Hematopoietic multipotent progenitor cell treated with erythropoietin and hydrocortisone succinate and interleukin-3 and kit ligand, for 8 days (in vitro differentiated cells): ENCODE results near the gene ALG9.
"Not testable (repeated sequence)": the region's sequence is repeated elsewhere in the genome, so short reads cannot be mapped to it uniquely, and the experiment has no call there.

Experiments used
- DNase-seq: peaks from one replicate; pipeline ENCODE4 v3.0.0-alpha.2; 2015

The ALG9 gene

GRCh38 chr11:111792955-111793500 lies 78.4 kb downstream of the ALG9 start:
- DNase-seq = no peak

DNA sequence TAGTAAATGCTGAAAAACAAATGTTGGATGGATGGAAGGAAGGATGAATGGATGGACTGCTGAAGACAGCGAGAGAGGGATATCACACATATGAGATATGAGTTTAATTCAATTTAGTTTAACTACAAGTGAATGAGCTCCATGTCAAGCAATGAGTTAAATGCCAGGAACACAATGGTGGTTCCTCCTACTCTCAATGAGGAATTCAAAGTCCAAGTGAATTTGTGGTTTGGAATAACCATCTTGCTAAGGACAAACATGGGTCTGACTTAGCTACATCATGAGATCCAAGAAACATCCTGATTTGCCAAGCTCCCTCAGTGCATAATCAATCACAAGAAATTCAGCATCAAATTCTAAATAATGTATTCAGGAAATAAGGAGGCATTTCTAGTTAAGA lies 79.1 kb downstream of the ALG9 start:
- DNase-seq = no peak

DNA sequence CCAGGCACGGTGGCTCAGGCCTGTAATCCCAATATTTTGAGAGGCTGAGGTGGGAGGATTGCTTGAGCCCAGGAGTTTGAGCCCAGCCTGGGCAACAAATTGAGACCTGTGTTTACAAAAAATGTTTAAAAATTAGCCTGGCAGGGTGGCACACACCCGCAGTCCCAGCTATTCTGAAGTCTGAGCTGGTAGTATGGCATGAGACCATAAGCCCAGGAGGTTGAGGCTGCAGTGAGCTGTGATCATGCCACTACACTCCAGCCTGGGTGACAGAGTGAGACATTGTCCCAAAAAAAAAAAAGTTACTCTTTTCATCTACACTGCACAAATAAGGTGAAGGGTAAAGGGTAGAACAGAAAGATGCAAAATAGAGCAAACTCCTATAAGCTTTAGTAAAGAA lies 82.9 kb downstream of the ALG9 start:
- DNase-seq = no peak

- DNase-seq = no peak
Observed at GRCh38 chr11:111788051-111788450, 83.3 kb downstream of the ALG9 start.

- DNase-seq = no peak
Observed at GRCh38 chr11:111785886-111786412, 85.4 kb downstream of the ALG9 start.

- DNase-seq = no peak
Observed at GRCh38 chr11:111785076-111785475, 86.3 kb downstream of the ALG9 start.

DNA sequence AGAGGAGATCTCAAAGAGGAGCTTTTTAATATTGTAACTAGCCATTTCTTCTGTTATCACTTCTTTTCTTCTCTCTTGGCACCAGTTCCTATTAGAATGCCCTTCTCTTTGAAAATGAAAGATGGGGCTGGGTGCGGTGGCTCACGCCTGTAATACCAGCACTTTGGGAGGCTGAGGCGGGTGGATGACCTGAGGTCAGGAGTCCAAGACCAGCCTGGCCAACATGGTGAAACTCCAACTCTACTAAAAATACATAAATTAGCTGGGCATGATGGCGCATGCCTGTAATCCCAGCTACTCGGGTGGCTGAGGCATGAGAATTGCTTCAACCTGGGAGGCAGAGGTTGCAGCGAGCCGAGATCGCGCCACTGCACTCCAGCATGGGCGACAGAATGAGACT lies 87.1 kb downstream of the ALG9 start:
- DNase-seq = not testable (repeated sequence)

DNA sequence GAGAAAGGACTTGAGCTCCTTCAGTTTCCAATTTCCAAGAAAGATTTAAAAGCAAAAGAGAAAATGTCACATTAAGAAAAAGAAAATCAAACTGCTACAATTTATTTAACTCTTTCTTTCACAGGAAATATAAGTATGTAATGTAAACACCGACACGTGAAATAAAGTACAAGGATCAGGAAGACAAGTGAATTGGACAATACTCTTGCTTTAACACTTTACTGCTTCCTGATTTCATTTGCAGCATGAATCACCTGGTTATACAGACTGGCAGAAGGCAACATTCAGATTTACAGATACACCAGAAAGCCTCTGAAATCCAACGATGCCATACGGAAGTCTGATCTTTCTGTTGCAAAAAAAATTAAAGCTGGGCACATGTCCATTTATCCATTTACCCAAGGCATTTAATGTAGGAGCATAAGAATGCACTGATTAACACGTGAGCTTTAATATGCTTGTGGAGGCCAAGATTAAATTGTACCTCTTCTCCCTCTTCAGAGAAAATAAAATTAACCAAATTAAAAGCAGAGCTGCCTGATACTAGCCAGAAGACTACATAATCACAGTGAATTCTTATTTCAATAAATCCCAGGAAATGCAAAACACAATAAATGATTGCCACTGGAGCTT lies 89.2 kb downstream of the ALG9 start:
- no peak for DNase-seq

DNA sequence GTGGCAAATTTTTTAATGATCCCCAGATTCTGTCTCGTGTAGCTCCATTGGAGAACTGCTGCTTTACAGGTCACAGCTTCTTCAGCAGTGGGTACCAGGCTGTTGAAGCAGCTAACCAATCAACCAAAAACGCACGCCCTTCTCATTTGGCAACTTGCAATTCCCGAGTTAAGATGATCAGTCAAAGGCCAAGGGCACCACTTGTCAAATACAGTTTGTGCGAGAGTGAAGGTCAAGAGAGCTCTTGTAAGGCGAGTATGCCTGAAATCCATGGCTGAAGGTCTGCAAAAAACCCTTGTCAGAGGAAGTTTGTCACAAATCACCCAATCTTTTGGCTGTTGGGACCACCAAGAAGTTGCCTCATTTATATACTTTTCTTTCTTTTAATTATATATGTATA lies 92.3 kb downstream of the ALG9 start:
- DNase-seq = no peak

DNA sequence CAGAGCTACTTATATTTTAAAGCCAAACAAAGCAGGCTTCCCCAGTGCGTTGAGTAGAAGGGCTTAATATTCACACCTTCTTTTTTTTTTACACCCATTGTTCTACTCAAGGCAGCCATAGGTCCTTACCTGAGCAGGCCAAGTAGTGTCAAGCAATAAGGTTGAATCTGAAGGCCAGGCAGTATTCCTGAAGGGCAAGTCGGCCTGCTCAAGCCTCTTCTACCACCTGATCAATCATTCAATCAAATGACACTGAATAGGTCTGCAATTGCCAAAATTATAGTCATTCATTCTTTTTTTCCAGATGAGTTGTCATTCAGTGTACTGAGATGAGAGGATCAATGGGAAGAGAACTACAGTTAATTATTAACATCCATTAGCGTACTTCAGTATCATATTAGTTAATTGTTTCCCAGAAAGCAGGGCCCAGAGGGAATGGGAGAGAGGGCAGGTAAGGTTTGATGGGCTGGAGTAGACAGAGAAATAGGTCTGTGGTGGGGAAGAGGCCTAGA lies 93.3 kb downstream of the ALG9 start:
- no peak for DNase-seq

DNA sequence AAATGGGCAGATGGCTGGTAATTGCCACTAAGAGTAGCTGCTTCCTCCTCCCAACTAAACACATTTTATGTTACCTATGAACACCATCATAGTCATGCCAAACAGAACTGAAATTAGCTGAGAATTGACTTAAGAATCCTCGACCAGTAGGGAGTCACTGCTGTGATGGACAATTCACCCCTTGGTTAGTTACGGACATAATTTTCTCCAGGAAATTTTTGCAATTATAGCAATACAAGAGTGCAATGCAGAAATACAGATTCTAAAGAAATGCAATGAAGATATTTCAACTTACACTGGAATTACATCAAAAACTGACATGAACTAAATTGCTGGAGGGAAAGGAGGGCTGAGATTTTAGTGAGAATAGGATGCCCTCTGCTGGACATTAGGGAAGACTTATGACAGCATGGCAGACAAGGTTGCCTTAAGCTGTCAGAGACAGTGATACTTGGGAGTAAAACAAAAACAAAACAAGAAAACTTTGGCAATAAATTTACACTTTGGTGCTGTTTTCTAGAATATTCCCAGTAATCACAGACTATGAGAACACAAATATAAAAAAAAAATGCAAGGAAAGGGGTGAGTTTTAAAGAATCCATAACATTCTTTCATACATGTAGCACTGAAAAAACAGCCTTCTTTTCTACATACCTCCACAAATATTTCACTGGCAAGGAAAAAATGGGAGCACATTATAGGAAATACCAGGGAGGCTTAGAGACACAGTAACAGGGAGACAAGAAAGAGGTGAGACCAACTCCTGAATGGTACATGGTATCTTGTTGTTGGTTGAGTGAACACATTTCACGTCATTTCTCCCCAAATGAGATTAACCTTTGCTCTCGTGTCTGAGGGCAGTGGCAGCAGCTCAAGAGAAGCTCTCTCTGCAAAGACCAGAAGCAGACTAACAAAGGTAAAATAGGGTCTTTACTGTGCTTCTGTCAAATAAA lies 94.0 kb downstream of the ALG9 start:
- peak; percentile 84 for DNase-seq

DNA sequence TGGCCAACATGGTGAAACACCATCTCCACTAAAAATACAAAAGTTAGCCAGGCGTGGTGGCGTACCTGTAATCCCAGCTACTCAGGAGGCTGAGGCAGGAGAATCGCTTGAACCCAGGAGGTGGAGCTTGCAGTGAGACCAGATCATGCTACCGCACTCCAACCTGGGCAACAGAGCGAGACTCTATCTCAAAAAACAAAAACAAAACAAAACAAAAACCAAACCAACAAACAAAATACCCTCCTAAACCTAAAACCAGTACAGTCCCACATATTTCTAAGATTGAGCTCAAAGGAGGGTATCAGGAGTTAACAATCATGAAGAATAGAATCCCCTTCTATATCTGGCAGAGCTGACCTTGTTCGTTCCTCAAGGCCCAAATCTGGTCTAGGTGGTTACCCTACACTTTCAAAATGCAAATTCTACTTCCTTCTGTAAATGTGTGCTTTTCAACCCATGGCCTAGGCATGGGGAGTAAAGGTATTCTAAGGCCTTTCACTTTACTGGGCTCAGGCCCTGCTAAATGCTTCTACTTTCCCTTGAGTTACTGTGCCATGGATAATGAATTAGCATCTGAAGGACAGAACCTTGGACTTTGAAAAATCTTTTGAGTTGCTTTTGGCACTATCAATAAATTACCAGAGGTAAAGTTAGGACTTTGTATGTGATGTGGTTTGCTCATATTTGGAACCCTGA lies 94.8 kb downstream of the ALG9 start:
- no peak for DNase-seq

- DNase-seq = no peak
Observed at GRCh38 chr11:111774955-111775710, 96.2 kb downstream of the ALG9 start.

DNA sequence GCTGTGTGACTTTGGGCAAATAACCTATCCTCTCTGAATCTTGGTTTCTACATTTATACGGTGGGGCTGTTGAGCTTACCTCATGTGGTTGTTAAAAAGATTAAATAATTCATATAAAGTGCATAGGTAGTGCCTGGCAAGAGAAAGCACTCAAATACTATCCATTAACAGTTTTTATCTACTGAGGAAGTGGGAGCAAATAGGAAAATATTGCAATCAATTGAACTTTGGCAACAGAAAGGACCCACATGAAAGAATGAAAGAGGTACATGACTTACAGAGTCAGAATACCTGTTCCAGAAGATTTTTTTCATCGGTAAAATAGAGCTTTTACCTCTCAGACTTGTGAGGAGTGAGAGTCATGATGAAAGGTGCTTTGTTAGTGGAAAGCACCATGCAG lies 98.8 kb downstream of the ALG9 start:
- no peak for DNase-seq

GRCh38 chr11:111771205-111771604 lies 100.2 kb downstream of the ALG9 start:
- not testable (repeated sequence) for DNase-seq

DNA sequence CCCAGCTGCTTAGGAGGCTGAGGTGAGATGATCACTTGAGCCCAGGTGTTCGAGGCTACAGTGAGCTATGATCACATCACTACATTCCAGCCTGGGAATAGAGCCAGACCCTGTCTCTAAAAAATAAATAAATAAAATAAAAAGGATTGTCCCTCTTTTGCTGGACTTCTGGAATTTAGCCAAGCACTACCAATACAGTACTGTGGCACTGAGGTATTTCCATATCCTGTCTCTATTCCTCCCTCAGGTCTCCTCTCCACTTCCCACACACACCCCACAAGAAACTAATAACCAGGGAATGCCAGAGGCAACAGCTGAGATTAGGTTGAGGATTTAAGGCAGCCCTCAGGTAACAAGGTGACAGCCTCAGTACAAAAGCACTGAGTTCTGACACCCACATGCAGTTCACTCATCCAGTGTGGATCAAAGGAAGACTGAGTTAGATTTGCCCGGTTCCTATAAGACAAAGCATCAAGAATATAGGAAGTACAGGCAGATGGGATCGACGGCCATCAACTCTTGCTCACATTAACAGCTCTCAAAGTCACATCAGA lies 100.7 kb downstream of the ALG9 start:
- no peak for DNase-seq

DNA sequence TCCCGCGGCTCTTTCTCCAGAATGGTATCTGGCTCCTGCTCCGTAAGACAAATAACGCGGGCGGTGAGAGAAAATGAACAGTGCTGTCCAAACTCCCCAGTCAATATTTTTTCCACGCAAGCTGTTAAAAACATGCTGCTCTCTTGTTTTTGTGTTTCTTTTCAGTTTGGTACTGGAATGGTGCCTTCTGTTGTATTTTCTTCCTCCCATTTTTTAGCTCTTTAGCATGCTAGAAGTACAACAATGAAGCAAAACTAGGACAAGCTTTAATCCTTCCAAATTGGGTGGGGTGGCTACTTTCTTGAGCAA lies 104.6 kb downstream of the ALG9 start:
- DNase-seq = no peak

DNA sequence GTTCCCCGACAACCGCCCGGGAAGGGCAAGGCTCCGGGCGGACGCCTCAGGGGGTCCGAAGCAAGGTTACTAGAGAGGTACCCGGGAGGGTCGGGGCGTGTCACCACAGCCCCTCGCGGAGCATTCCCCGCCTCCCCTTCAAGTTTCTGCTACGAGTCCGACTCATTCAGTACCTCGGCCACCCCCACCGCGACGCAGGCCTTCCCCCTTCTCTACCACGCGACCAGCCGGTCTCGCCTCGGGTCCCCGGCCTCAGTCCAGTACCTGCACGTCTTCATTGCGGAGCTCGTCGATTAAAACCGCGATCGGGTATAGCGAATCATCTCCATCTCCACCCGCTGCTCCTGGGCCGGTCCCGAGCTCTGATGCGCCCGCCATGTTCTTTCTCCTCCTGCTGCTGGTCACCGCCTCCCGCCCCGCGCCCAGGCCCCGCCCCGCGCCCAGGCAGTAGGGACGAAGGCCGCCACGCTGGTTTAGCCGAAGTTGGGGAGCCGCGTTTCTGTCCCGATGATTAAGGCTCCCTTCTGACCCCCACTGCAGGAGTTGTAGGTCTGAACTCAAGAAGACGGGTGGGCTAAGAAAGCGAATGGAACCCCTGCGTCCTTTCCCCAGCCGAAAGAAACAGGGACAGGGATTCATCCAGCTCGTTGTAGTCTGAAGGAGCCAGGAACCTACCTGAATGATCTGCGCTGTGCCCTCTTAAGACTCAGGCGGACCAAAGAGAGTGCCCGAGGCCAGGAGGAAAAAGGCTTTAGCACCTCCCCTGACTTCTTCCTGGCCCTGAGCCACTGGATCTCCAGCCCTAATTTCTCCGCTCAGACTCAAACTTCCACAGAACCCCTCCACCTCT lies 105.2 kb downstream of the ALG9 start, which contains the start of gene PPP2R1B:
Gene PPP2R1B, minus strand, starts transcription at position 406 of the 850 bp plus-strand sequence. Its CDS starts 28 bp downstream, at position 378.
- peak; percentile 81 for DNase-seq

DNA sequence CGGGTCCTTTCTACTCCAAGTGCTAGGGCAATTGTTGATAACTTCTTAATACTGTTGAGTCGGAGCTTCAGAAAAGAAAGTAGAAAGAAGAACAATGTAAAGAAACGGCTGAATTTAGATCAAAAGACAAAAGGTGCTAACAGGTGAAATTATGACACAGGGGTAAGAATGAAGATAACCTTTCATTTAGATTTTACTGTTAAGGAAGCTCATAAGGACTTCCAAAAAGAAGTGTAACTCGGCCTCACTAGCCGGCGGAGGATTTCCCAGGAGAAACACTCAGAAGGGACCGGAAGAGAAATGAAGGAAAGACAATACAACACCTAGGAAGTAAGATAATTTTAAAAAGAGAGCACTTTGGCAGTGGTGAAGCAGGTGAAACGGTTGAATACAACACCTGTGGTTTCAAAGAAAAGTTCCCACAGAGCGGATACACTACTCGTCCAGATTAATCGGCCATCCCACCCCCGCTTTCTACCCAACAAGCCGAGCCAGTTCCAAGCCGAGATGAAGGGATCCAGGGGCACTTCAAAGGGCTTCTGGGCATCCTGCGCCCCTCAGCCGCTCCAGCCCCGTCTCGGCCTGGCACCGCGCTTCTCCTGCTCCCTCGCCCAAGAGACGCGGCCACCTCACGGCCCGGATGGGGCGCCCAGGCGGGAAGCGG lies 105.9 kb downstream of the ALG9 start:
- DNase-seq = peak; percentile 16

GRCh38 chr11:111764621-111765020 lies 106.8 kb downstream of the ALG9 start:
- no peak for DNase-seq
